A673 (cell line): ENCODE measurements around the gene CEACAM16.

ENCODE experiments used
- EZH2 ChIP-seq: fragments of 200-600 bp; sonication (generic); IDR thresholded peaks from 2 replicates; pipeline ENCODE4 v1.6.1; 2017; ENCODE audit warnings: borderline replicate concordance, low read depth, mild to moderate bottlenecking, mixed read lengths, antibody characterized with exemption, low read length; ENCODE audit not compliant: poor library complexity, severe bottlenecking
- TF ChIP-seq, protein P1 (sequence below): fragments of 300-800, 200-600 bp; sonication (generic); conservative IDR thresholded peaks from 2 replicates; pipeline ENCODE4 v1.5.1; 2017; ENCODE audit warnings: low read depth, mild to moderate bottlenecking, antibody characterized with exemption, low read length, moderate library complexity, mixed read lengths

DNA sequence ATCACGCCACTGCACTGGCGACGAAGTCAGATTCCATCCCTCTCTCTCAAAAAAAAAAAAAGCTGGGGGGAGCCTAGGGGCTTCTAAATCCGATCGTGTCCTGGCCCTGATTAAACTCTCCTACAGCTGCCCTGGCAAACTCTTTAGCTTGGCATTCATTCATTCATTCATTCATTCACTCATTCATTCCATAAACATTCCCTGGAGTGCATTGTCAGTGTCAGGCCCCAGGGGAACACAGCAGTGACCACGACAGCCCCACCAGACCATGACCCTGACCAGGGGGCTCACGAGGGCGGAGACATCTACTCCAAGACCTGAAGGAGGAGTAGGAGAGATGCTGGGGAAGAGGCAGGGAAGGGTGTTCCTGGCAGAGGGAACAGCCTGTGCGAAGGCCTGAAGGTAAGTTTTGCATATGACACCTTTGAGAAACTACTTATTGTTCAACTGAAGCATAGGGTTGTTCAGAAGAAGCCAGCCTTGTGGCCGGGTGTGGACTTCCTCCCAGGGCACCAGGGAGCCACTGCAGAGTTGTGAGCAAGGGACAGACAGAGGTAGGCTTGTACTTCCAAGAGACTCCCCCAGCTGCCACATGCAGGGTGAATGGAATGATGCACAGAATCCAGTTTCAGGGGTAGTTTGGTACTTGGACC, 24.5 kb downstream of the CEACAM16 start:
- TF ChIP-seq, protein P1, sequence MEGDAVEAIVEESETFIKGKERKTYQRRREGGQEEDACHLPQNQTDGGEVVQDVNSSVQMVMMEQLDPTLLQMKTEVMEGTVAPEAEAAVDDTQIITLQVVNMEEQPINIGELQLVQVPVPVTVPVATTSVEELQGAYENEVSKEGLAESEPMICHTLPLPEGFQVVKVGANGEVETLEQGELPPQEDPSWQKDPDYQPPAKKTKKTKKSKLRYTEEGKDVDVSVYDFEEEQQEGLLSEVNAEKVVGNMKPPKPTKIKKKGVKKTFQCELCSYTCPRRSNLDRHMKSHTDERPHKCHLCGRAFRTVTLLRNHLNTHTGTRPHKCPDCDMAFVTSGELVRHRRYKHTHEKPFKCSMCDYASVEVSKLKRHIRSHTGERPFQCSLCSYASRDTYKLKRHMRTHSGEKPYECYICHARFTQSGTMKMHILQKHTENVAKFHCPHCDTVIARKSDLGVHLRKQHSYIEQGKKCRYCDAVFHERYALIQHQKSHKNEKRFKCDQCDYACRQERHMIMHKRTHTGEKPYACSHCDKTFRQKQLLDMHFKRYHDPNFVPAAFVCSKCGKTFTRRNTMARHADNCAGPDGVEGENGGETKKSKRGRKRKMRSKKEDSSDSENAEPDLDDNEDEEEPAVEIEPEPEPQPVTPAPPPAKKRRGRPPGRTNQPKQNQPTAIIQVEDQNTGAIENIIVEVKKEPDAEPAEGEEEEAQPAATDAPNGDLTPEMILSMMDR = no peak
- TF ChIP-seq EZH2 = no peak
